Spleen (tissue), 11 donors: ENCODE data around the gene KSR1. TPM values are rescaled to one million over a fixed set of nuclear protein-coding genes. Genes with fewer than 3 reads are reported as not detected.

Experiments used
- DNase-seq: peaks from one replicate; pipeline ENCODE4 v3.0.0-alpha.2; 2020
- H3K27ac ChIP-seq, 8 donors: fragments of 200-600 bp; sonication (generic) in 7 of 8; 1 replicate in 4 of 8; 2 replicates in 4 of 8; pipeline versions ENCODE4 v1.5.0 to v1.8.0; 2016 to 2021; ENCODE audit warnings: inconsistent platforms in 4 of 8, mild to moderate bottlenecking in 4 of 8, moderate library complexity in 1 of 8
- H3K27me3 ChIP-seq, 7 donors: fragments of 200-600 bp; sonication (generic) in 6 of 7; replicated peaks in 1 of 7; 1 replicate in 4 of 7; 2 replicates in 3 of 7; pipeline versions ENCODE4 v1.5.0 to v1.8.0; 2016 to 2021; ENCODE audit warnings: inconsistent platforms in 3 of 7, mild to moderate bottlenecking in 1 of 7
- H3K36me3 ChIP-seq, 6 donors: fragments of 200-600 bp; sonication (generic) in 5 of 6; 1 replicate in 4 of 6; 2 replicates in 2 of 6; pipeline versions ENCODE4 v1.5.0 to v1.8.0; 2016 to 2021; ENCODE audit warnings: inconsistent platforms in 2 of 6
- H3K4me1 ChIP-seq, 6 donors: fragments of 200-600 bp; sonication (generic) in 5 of 6; 1 replicate in 3 of 6; 2 replicates in 3 of 6; pipeline versions ENCODE4 v1.5.0 to v1.8.0; 2016 to 2021; ENCODE audit warnings: inconsistent platforms in 3 of 6
- H3K4me3 ChIP-seq, 8 donors: fragments of 200-600 bp; sonication (generic) in 7 of 8; 1 replicate in 4 of 8; 2 replicates in 4 of 8; pipeline versions ENCODE4 v1.5.0 to v1.8.0; 2016 to 2021; ENCODE audit warnings: inconsistent platforms in 4 of 8, mild to moderate bottlenecking in 4 of 8, moderate library complexity in 2 of 8
- H3K9me3 ChIP-seq, 8 donors: fragments of 200-600 bp; sonication (generic) in 7 of 8; 1 replicate in 4 of 8; 2 replicates in 4 of 8; pipeline versions ENCODE4 v1.5.0 to v1.8.0; 2016 to 2021; ENCODE audit warnings: inconsistent platforms in 4 of 8
- CTCF ChIP-seq, 11 experiments: fragments of 200-600 bp in 7 of 11; fragments of 450-650 bp in 4 of 11; sonication (generic) in 4 of 11; IDR thresholded peaks in 8 of 11; conservative IDR thresholded peaks in 3 of 11; 1 replicate in 7 of 11; 2 replicates in 4 of 11; pipeline versions ENCODE4 v1.4.0 to v1.8.0; 2016 to 2021; ENCODE audit warnings: antibody characterized with exemption in 11 of 11, inconsistent platforms in 4 of 11, mild to moderate bottlenecking in 1 of 11
- POLR2A ChIP-seq, 3 donors: fragments of 450-650 bp; IDR thresholded peaks; one replicate each; pipeline ENCODE4 v1.5.1; 2017; ENCODE audit warnings: antibody characterized with exemption in 3 of 3, mild to moderate bottlenecking in 1 of 3
- POLR2AphosphoS5 ChIP-seq, 3 donors: sonication (generic); formaldehyde crosslinking; IDR thresholded peaks; one replicate each; pipeline ENCODE4 v1.5.1; 2017; ENCODE audit warnings: antibody characterized with exemption in 3 of 3
- whole genome bisulfite sequencing, 5 donors: extraction: QIAGEN DNeasy Blood & Tissue Kit in 3 of 5; methylation state at CpG; one replicate each; pipeline versions ENCODE4 v1.1.5 to v1.1.7; 2013 to 2018; 5-methylcytosine and 5-hydroxymethylcytosine counted together
- intact Hi-C: fragments of 100-400 bp; cut with DNase I; formaldehyde crosslinking; loops from one replicate; pipeline ENCODE4 v1.15.0; 2023; ENCODE audit warnings: low total_unique reads
- polyA plus RNA-seq, 3 donors: library from polyadenylated mRNA; stranded (reverse); fragments of 200-250 nt; gene quantifications; one replicate each; pipeline ENCODE4 v1.2.1, GENCODE V29; 2013
- total RNA-seq, 7 donors: library from RNA; depleted of rRNA in 3 of 7; stranded (reverse); fragments of >200 nt in 3 of 7; fragmentation: NEBNext Ultra II Directional in 4 of 7; extraction: Animal tissue kit (Norgen Biotek cat#: 25700) in 4 of 7; gene quantifications; one replicate each; pipeline versions ENCODE4 v1.1.0 to v1.2.1, GENCODE V29; 2016 to 2021
- donor health status: healthy with polysubstance abuse.
- donor health status: DM: no; HTN: no; CAD: no; lungs with moderate emphysema.
- donor health status: DM: no; HTN: no; CAD: no.
- donor health status: Bipolar disorder and iron deficiency.
- donor health status: healthy.
- donor health status: DM: no; HTN: no; CAD: no.
- donor health status: DM: yes; HTN: yes; CAD: no.

Gene KSR1
- total and polyA plus RNA-seq, 10 donors = 6.4 to 100 (median 46.0) TPM

DNA sequence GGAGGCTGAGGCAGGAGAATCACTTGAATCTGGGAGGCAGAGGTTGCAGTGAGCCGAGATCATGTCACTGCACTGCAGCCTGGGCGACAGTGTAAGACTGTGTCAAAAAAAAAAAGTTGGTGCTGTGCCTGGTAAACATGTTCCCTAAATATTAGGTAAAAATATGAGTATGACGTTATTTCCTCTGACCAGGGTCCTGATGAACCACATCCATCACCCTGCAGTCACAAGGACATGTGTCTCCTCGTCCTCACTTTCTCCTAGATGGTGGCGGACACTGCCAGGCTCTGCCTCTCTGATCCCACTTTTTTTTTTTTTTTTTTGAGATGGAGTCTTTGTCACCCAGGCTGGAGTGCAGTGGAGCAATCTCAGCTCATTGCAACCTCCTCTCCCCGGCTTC lies 203.4 kb downstream of the KSR1 start:
- intact Hi-C loops = no loop called here
- TF ChIP-seq CTCF (IDR thresholded peaks at IDR 0.05 in 8 of 11, conservative IDR thresholded peaks at IDR 0.05 in 3 of 11) (no peak), POLR2AphosphoS5 (IDR thresholded peaks at IDR 0.05) (no peak), POLR2A (IDR thresholded peaks at IDR 0.05) (no peak)
- peaks cover 0 to 5% (median under 1%) of the 10 kb centered on the region in 6 donors for H3K4me1 ChIP-seq
- peaks cover 0 to 5% (median 0%) of the 10 kb centered on the region in 7 donors for H3K27me3 ChIP-seq
- WGBS, 5 donors = 70 to 86% (median 79%) methylated on average over 6 of the region's 6 CpGs
- H3K4me3 ChIP-seq = no peak overlapping the region
- H3K36me3 ChIP-seq = no peaks in the 10 kb centered on the region
- H3K27ac ChIP-seq = no peak overlapping the region
- no peaks in the 10 kb centered on the region for H3K9me3 ChIP-seq
- no peak for DNase-seq

- no peaks in the 10 kb centered on the region for H3K9me3 ChIP-seq
- 80 to 93% (median 88%) methylated on average over 2 to 3 of the region's 3 CpGs for WGBS, 5 donors
- intact Hi-C loops = no loop called here
- DNase-seq = peak; percentile 59
- H3K4me3 ChIP-seq = no peak overlapping the region
- TF ChIP-seq CTCF (IDR thresholded peaks at IDR 0.05 in 8 of 11, conservative IDR thresholded peaks at IDR 0.05 in 3 of 11) (no peak), POLR2AphosphoS5 (IDR thresholded peaks at IDR 0.05) (no peak), POLR2A (IDR thresholded peaks at IDR 0.05) (no peak)
- no peaks in the 10 kb centered on the region for H3K27me3 ChIP-seq
- H3K4me1 ChIP-seq = no peaks in the 10 kb centered on the region
- H3K27ac ChIP-seq = no peak overlapping the region
- H3K36me3 ChIP-seq = no peaks in the 10 kb centered on the region
Observed at GRCh38 chr17:27660436-27660835, 204.2 kb downstream of the KSR1 start.

DNA sequence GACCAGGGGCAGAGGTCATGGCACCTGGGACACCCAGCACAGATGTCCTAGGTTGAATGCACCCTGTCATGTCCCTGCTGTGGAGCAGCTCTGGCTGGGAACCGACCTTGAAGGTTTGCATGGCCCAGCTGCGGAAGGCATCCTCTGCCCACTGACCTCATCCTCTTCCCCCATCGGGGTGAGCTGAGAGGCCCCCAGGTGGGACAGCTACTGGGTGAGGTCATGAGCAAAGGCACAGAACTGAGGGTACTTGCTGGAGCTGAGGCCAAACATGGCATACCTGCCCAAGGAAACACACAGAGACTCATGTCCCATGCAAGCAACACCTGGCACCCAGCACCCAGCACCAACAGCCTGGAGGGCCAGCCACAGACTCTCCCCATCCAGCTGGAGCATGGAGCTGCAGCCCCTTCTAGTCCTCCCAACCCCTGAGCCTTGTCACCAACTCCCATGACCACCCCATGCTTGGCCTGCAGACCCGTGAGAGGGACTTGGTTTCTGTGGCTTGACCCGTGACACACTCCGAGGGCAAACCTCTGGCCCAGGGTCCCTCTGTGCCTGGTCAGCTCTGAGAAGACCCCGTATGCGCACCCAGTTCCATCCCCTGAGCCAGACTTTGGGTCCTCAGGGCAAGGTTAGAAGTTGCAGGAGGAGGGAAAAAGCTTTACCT lies 207.8 kb downstream of the KSR1 start:
- DNase-seq = peak; percentile 67
- intact Hi-C loops = no loop called here
- Histone ChIP-seq H3K27me3 (no peaks in the 10 kb centered on the region), H3K27ac (no peak overlapping the region), H3K4me1 (no peaks in the 10 kb centered on the region), H3K36me3 (no peaks in the 10 kb centered on the region), H3K9me3 (no peaks in the 10 kb centered on the region), H3K4me3 (no peak overlapping the region)
- WGBS, 5 donors = 80 to 92% (median 88%) methylated on average over 5 to 8 of the region's 8 CpGs
- TF ChIP-seq POLR2A (IDR thresholded peaks at IDR 0.05) = no peak
- TF ChIP-seq POLR2AphosphoS5 (IDR thresholded peaks at IDR 0.05) = no peak
- no peak for TF ChIP-seq CTCF (IDR thresholded peaks at IDR 0.05 in 8 of 11, conservative IDR thresholded peaks at IDR 0.05 in 3 of 11)

- 70 to 90% (median 78%) methylated on average over 2 of the region's 2 CpGs for WGBS, 5 donors
- Histone ChIP-seq H3K36me3 (no peaks in the 10 kb centered on the region), H3K9me3 (no peaks in the 10 kb centered on the region), H3K4me1 (no peaks in the 10 kb centered on the region), H3K27me3 (no peaks in the 10 kb centered on the region), H3K4me3 (no peak overlapping the region), H3K27ac (no peak overlapping the region)
- intact Hi-C loops = no loop called here
- TF ChIP-seq POLR2A (IDR thresholded peaks at IDR 0.05) (no peak), CTCF (IDR thresholded peaks at IDR 0.05 in 8 of 11, conservative IDR thresholded peaks at IDR 0.05 in 3 of 11) (no peak), POLR2AphosphoS5 (IDR thresholded peaks at IDR 0.05) (no peak)
- no peak for DNase-seq
Observed at GRCh38 chr17:27664606-27664965, 208.3 kb downstream of the KSR1 start.
